Neural cell (in vitro differentiated cells): ENCODE data around the gene TMEM89.

ENCODE experiments used
- RAD21 ChIP-seq: fragments of 450-650 bp; conservative IDR thresholded peaks from 2 replicates; pipeline ENCODE4 v1.6.1; 2014; ENCODE audit warnings: antibody characterized with exemption, mild to moderate bottlenecking, moderate library complexity
- TF ChIP-seq, protein P1 (sequence below): fragments of 450-650 bp; IDR thresholded peaks from 2 replicates; pipeline ENCODE4 v1.5.1; 2014; ENCODE audit warnings: antibody characterized with exemption, mild to moderate bottlenecking, moderate library complexity; ENCODE audit not compliant: poor library complexity, severe bottlenecking

GRCh38 chr3:48599509-48600285 lies 21.9 kb downstream of the TMEM89 start:
- TF ChIP-seq, protein P1, sequence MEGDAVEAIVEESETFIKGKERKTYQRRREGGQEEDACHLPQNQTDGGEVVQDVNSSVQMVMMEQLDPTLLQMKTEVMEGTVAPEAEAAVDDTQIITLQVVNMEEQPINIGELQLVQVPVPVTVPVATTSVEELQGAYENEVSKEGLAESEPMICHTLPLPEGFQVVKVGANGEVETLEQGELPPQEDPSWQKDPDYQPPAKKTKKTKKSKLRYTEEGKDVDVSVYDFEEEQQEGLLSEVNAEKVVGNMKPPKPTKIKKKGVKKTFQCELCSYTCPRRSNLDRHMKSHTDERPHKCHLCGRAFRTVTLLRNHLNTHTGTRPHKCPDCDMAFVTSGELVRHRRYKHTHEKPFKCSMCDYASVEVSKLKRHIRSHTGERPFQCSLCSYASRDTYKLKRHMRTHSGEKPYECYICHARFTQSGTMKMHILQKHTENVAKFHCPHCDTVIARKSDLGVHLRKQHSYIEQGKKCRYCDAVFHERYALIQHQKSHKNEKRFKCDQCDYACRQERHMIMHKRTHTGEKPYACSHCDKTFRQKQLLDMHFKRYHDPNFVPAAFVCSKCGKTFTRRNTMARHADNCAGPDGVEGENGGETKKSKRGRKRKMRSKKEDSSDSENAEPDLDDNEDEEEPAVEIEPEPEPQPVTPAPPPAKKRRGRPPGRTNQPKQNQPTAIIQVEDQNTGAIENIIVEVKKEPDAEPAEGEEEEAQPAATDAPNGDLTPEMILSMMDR = no peak
- no peak for TF ChIP-seq RAD21
